ENCODE measurements around the gene KBTBD12.
"Not testable (repeated sequence)": the region's sequence is repeated elsewhere in the genome, so short reads cannot be mapped to it uniquely, and the experiment has no call there.

KBTBD12 gene

GRCh38 chr3:127915115-127915936 lies at the start of gene KBTBD12:
KBTBD12 (plus strand) TSS chr3:127915232; CDS start chr3:127923062, 7,830 bp downstream.
- no peak for DNase-seq

GRCh38 chr3:127865941-127866340 lies 49.1 kb upstream of the KBTBD12 start:
- DNase-seq, result no peak

- no peak for DNase-seq
Observed at GRCh38 chr3:127867412-127867811, 47.6 kb upstream of the KBTBD12 start.

GRCh38 chr3:127867986-127868385 lies 47.0 kb upstream of the KBTBD12 start:
- no peak for DNase-seq

- no peak for DNase-seq
Observed at GRCh38 chr3:127870156-127870555, 44.9 kb upstream of the KBTBD12 start.

- DNase-seq, result not testable (repeated sequence)
Observed at GRCh38 chr3:127874097-127874496, 40.9 kb upstream of the KBTBD12 start.

- no peak for DNase-seq
Observed at GRCh38 chr3:127881586-127881985, 33.4 kb upstream of the KBTBD12 start.

GRCh38 chr3:127884041-127884440 lies 31.0 kb upstream of the KBTBD12 start:
- DNase-seq, result no peak

- no peak for DNase-seq
Observed at GRCh38 chr3:127886231-127886955, 28.6 kb upstream of the KBTBD12 start.

GRCh38 chr3:127886956-127887231 lies 28.1 kb upstream of the KBTBD12 start:
- DNase-seq, result no peak

- DNase-seq, result no peak
Observed at GRCh38 chr3:127887321-127887720, 27.7 kb upstream of the KBTBD12 start.

GRCh38 chr3:127888156-127888555 lies 26.9 kb upstream of the KBTBD12 start:
- DNase-seq, result no peak

GRCh38 chr3:127888564-127889107 lies 26.4 kb upstream of the KBTBD12 start:
- DNase-seq, result no peak

- DNase-seq, result no peak
Observed at GRCh38 chr3:127889461-127889863, 25.6 kb upstream of the KBTBD12 start.

GRCh38 chr3:127889976-127890650 lies 24.9 kb upstream of the KBTBD12 start:
- no peak for DNase-seq

GRCh38 chr3:127890651-127891290 lies 24.3 kb upstream of the KBTBD12 start:
- not testable (repeated sequence) for DNase-seq

- no peak for DNase-seq
Observed at GRCh38 chr3:127894481-127894880, 20.6 kb upstream of the KBTBD12 start.

GRCh38 chr3:127899200-127899599 lies 15.8 kb upstream of the KBTBD12 start:
- no peak for DNase-seq

- DNase-seq, result no peak
Observed at GRCh38 chr3:127899766-127900165, 15.3 kb upstream of the KBTBD12 start.

GRCh38 chr3:127900536-127900935 lies 14.5 kb upstream of the KBTBD12 start:
- DNase-seq, result no peak

GRCh38 chr3:127902486-127902885 lies 12.5 kb upstream of the KBTBD12 start:
- DNase-seq, result no peak

- DNase-seq, result no peak
Observed at GRCh38 chr3:127903611-127904375, 11.2 kb upstream of the KBTBD12 start.
